ENCODE results near the gene TAF1A. TPM values are rescaled to one million over a fixed set of nuclear protein-coding genes. Genes with fewer than 3 reads are reported as not detected.

TAF1A gene
- total and polyA plus RNA-seq, 10 of the 15 experiments (the other 5 are each of a cell fraction or from before 2014, with no cell fraction given): 7.7 to 17.9 (median 12.0) TPM

- Histone ChIP-seq H3K9me3 (replicated peaks; ENCODE audit: control insufficient read depth, insufficient read depth, low read length) (no peaks in the 10 kb centered on the region), H3K4me2 (ENCODE audit: control insufficient read depth, insufficient read depth) (no peak overlapping the region), H3K9ac (ENCODE audit: control insufficient read depth, insufficient read depth, low read length) (no peak overlapping the region), H3K36me3 (ENCODE audit: control insufficient read depth in 2 of 2, insufficient read depth in 2 of 2, low read length in 1 of 2) (peaks cover 0 to 4% of the 10 kb centered on the region in 2 experiments; a peak in 2 of 4 replicates), H4K20me1 (ENCODE audit: control insufficient read depth, insufficient read depth) (no peaks in the 10 kb centered on the region), H3K27ac (ENCODE audit: control insufficient read depth, insufficient read depth) (no peak overlapping the region), H3K4me1 (ENCODE audit: control insufficient read depth, insufficient read depth, low read length) (peaks cover 3% of the 10 kb centered on the region; the same call in 1 of the 2 replicates), H3K27me3 (replicated peaks in 1 of 2; ENCODE audit: control insufficient read depth in 2 of 2, insufficient read depth in 2 of 2, low read length in 1 of 2) (no peaks in the 10 kb centered on the region), H3K79me2 (ENCODE audit: control insufficient read depth, insufficient read depth, low read length) (no peaks in the 10 kb centered on the region; the same call in 1 of the 2 replicates), H2AFZ (ENCODE audit: control insufficient read depth, low read depth, low read length) (no peak overlapping the region), H3K4me3 (no peak overlapping the region)
- ChIA-PET RAD21 (ENCODE audit: unreplicated experiment) (interaction anchor here (2.0 kb wide), 1 partner anchor 11 kb away, joined by 8 read pairs; no protein-coding TSS in a partner anchor), SMC1A (ENCODE audit: uncharacterized antibody, unreplicated experiment) (interaction anchor here (1.3 to 2.0 kb wide), 2 partner anchors 12 to 33 kb away, joined by 4 read pairs; partner anchors contain the start of gene TAF1A), CTCF (interaction anchor here (0.7 to 4.0 kb wide), 2 partner anchors 11 to 121 kb away, joined by 3 to 20 read pairs; no protein-coding TSS in a partner anchor), POLR2A (no interaction called here)
- in situ Hi-C loops (cut with MboI) (no loop called here), intact Hi-C loops (cut with micrococcal nuclease; ENCODE audit: unreplicated experiment) (no loop called here)
- DNase-seq (ENCODE audit: low read depth, low spot score) (no peak), ATAC-seq (no peak), FAIRE-seq (no peak)
- BruUV-seq (replicated peaks): no TSS peak
- TF ChIP-seq KDM1A (IDR thresholded peaks at IDR 0.05; ENCODE audit: borderline replicate concordance) (no peak), NBN (IDR thresholded peaks at IDR 0.05) (no peak), REST (IDR thresholded peaks at IDR 0.05; ENCODE audit: low read depth, low read length) (no peak), MTA3 (IDR thresholded peaks at IDR 0.05; ENCODE audit: borderline replicate concordance, low read length) (no peak), SMAD5 (IDR thresholded peaks at IDR 0.05; ENCODE audit: low read depth) (no peak), MYC (IDR thresholded peaks at IDR 0.05; ENCODE audit: insufficient read depth, insufficient read length, insufficient replicate concordance, low read length, severe bottlenecking) (no peak), LARP7 (IDR thresholded peaks at IDR 0.05) (no peak), CBFB (IDR thresholded peaks at IDR 0.05; ENCODE audit: low read depth) (no peak)
- WGBS (ENCODE audit: insufficient coverage, insufficient replicate concordance, low lambda C conversion rate, missing lambda C conversion rate): 86% methylated on average over 5 of the region's 5 CpGs
Measured at GRCh38 chr1:222622765-222623164, 33.0 kb upstream of the TAF1A start.

Measured in GM12878 (cell line).